NK-92 treated with Interleukin-12 subunit alpha and Interleukin-12 subunit beta, amount 100 ng/mL, for 24 hours (cell line): ENCODE results near the gene GZF1.
A peak's percentile ranks its signal among the peaks of the same experiment; 100 is the strongest.

Source experiments
- DNase-seq: peaks from one replicate; lab custom pipeline; 2025; lab: John Stamatoyannopoulos, UW

GZF1 gene

GRCh38 chr20:23361476-23362391, at the start of gene GZF1:
Gene GZF1 (plus strand): TSS chr20:23362182. CDS start chr20:23364384, 2,202 bp downstream.
- DNase-seq = peak; percentile 98

- no peak for DNase-seq
Measured at GRCh38 chr20:23313271-23313670, 48.7 kb upstream of the GZF1 start.

- no peak for DNase-seq
Measured at GRCh38 chr20:23314699-23315098, 47.3 kb upstream of the GZF1 start.

GRCh38 chr20:23315099-23315498, 46.9 kb upstream of the GZF1 start:
- no peak for DNase-seq

GRCh38 chr20:23316626-23317025, 45.4 kb upstream of the GZF1 start:
- no peak for DNase-seq

GRCh38 chr20:23317081-23317480, 44.9 kb upstream of the GZF1 start:
- no peak for DNase-seq

GRCh38 chr20:23318347-23318746, 43.6 kb upstream of the GZF1 start:
- no peak for DNase-seq

- no peak for DNase-seq
Measured at GRCh38 chr20:23320317-23320716, 41.7 kb upstream of the GZF1 start.

- DNase-seq = no peak
Measured at GRCh38 chr20:23325107-23325506, 36.9 kb upstream of the GZF1 start.

GRCh38 chr20:23326774-23327173, 35.2 kb upstream of the GZF1 start:
- no peak for DNase-seq

- no peak for DNase-seq
Measured at GRCh38 chr20:23327617-23328333, 34.2 kb upstream of the GZF1 start.

GRCh38 chr20:23331450-23332350, 30.3 kb upstream of the GZF1 start:
- no peak for DNase-seq

GRCh38 chr20:23332467-23332866, 29.5 kb upstream of the GZF1 start:
- no peak for DNase-seq

- peak; percentile 26 for DNase-seq
Measured at GRCh38 chr20:23334111-23334510, 27.9 kb upstream of the GZF1 start.

GRCh38 chr20:23335521-23335920, 26.5 kb upstream of the GZF1 start:
- DNase-seq = no peak

- peak; percentile 66 for DNase-seq
Measured at GRCh38 chr20:23336476-23336875, 25.5 kb upstream of the GZF1 start.

GRCh38 chr20:23337312-23337711, 24.7 kb upstream of the GZF1 start:
- no peak for DNase-seq

GRCh38 chr20:23339986-23340385, 22.0 kb upstream of the GZF1 start:
- no peak for DNase-seq

GRCh38 chr20:23340524-23340923, 21.5 kb upstream of the GZF1 start:
- DNase-seq = peak; percentile 53

GRCh38 chr20:23341073-23341472, 20.9 kb upstream of the GZF1 start:
- DNase-seq = no peak

- no peak for DNase-seq
Measured at GRCh38 chr20:23343590-23343989, 18.4 kb upstream of the GZF1 start.

GRCh38 chr20:23344336-23344735, 17.6 kb upstream of the GZF1 start:
- DNase-seq = no peak
